ENCODE data around the gene SH3GL1. TPM values are rescaled to one million over a fixed set of nuclear protein-coding genes. Genes with fewer than 3 reads are reported as not detected.
A peak's percentile ranks its signal among the peaks of the same experiment; 100 is the strongest.

SH3GL1 gene
- total RNA-seq, 2 experiments from 2014 or later, result 39.3 to 40.9 TPM

GRCh38 chr19:4369109-4369887 lies 31.0 kb downstream of the SH3GL1 start:
- ATAC-seq (ENCODE audit: poor library complexity), result peak; percentile 66
- H3K36me3 Mint-ChIP-seq (ENCODE audit: low read depth), result peaks cover 7% of the 10 kb centered on the region
- CTCF ChIA-PET, result interaction anchor here (0.9 to 4.6 kb wide), 16 partner anchors 11 to 362 kb away, joined by 3 to 63 read pairs (median 5); partner anchors contain the start of genes CHAF1A, MPND, PIAS4 and SH3GL1

GRCh38 chr19:4368128-4368820 lies 32.1 kb downstream of the SH3GL1 start:
- Mint-ChIP-seq H3K27me3 (no peaks in the 10 kb centered on the region), H3K27ac (peak overlapping the region; percentile 90), H3K4me1 (ENCODE audit: low read depth) (peaks cover 30% of the 10 kb centered on the region), H3K9me3 (no peaks in the 10 kb centered on the region), H3K36me3 (ENCODE audit: low read depth) (peaks cover 7% of the 10 kb centered on the region), H3K4me3 (peak overlapping the region; percentile 90)
- CTCF ChIA-PET, result interaction anchor here (1.2 to 4.6 kb wide), 2 partner anchors 16 to 33 kb away, joined by 5 to 63 read pairs; partner anchors contain the start of genes CHAF1A and SH3GL1
- Histone ChIP-seq H3K4me1 (ENCODE audit: insufficient read depth, low read length) (peaks cover 59% of the 10 kb centered on the region), H3K9me3 (ENCODE audit: control insufficient read depth in 1 of 2, insufficient read depth in 1 of 2, low read length in 2 of 2) (no peaks in the 10 kb centered on the region), H3K27ac (ENCODE audit: low read depth in 1 of 2, low read length in 2 of 2) (peak overlapping the region; percentile 78 to 87), H3K36me3 (ENCODE audit: insufficient read depth, low read length) (peaks cover 50% of the 10 kb centered on the region), H3K27me3 (ENCODE audit: control insufficient read depth in 1 of 2, insufficient read depth in 2 of 2, low read length in 2 of 2) (no peaks in the 10 kb centered on the region), H3K4me3 (ENCODE audit: low read length) (peak overlapping the region; percentile 59)
- DNase-seq (peak in 2 of 14 experiments; percentile 55 to 61), ATAC-seq (ENCODE audit: poor library complexity) (no peak)
- intact Hi-C loops (cut with DNase I, micrococcal nuclease), result no loop called here
- POLR2A ChIA-PET, result interaction anchor here (1.2 to 3.1 kb wide), 3 partner anchors 12 to 33 kb away, joined by 3 to 33 read pairs (median 6); partner anchors contain the start of genes CHAF1A, MPND and SH3GL1
- TF ChIP-seq, protein P1, sequence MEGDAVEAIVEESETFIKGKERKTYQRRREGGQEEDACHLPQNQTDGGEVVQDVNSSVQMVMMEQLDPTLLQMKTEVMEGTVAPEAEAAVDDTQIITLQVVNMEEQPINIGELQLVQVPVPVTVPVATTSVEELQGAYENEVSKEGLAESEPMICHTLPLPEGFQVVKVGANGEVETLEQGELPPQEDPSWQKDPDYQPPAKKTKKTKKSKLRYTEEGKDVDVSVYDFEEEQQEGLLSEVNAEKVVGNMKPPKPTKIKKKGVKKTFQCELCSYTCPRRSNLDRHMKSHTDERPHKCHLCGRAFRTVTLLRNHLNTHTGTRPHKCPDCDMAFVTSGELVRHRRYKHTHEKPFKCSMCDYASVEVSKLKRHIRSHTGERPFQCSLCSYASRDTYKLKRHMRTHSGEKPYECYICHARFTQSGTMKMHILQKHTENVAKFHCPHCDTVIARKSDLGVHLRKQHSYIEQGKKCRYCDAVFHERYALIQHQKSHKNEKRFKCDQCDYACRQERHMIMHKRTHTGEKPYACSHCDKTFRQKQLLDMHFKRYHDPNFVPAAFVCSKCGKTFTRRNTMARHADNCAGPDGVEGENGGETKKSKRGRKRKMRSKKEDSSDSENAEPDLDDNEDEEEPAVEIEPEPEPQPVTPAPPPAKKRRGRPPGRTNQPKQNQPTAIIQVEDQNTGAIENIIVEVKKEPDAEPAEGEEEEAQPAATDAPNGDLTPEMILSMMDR (IDR thresholded peaks at IDR 0.05), result no peak

More at GRCh38 chr19:4369109-4369887, 31.0 kb downstream of the SH3GL1 start:
- Mint-ChIP-seq H3K27ac (peak overlapping the region; percentile 90), H3K27me3 (no peaks in the 10 kb centered on the region), H3K4me1 (ENCODE audit: low read depth) (peaks cover 30% of the 10 kb centered on the region), H3K9me3 (no peaks in the 10 kb centered on the region), H3K4me3 (peak overlapping the region; percentile 90)
- Histone ChIP-seq H3K4me3 (ENCODE audit: low read length) (peak overlapping the region; percentile 59), H3K27me3 (ENCODE audit: control insufficient read depth in 1 of 2, insufficient read depth in 2 of 2, low read length in 2 of 2) (no peaks in the 10 kb centered on the region), H3K36me3 (ENCODE audit: insufficient read depth, low read length) (peaks cover 42% of the 10 kb centered on the region), H3K27ac (ENCODE audit: low read depth in 1 of 2, low read length in 2 of 2) (peak overlapping the region; percentile 78 to 87), H3K9me3 (ENCODE audit: control insufficient read depth in 1 of 2, insufficient read depth in 1 of 2, low read length in 2 of 2) (no peaks in the 10 kb centered on the region), H3K4me1 (ENCODE audit: insufficient read depth, low read length) (peaks cover 70% of the 10 kb centered on the region)
- intact Hi-C loops (cut with DNase I, micrococcal nuclease), result loop anchor here (1.0 kb wide), 1 partner anchor 31 kb away; the partner anchor contains the start of gene SH3GL1 (in 2 of the 2)
- peak; percentile 38 to 93 (median 60) for DNase-seq
- TF ChIP-seq, protein P1 (IDR thresholded peaks at IDR 0.05), result no peak
- POLR2A ChIA-PET, result interaction anchor here (0.9 to 3.1 kb wide), 10 partner anchors 11 to 384 kb away, joined by 3 to 33 read pairs (median 5); partner anchors contain the start of genes CHAF1A, EEF2, HDGFL2 and MPND

GRCh38 chr19:4367781-4368127 lies 32.6 kb downstream of the SH3GL1 start:
- ChIA-PET POLR2A (interaction anchor here (1.2 to 1.3 kb wide), 2 partner anchors 13 to 24 kb away, joined by 3 to 6 read pairs; partner anchors contain the start of gene MPND), CTCF (interaction anchor here (1.2 to 4.6 kb wide), 2 partner anchors 15 to 34 kb away, joined by 5 to 63 read pairs; partner anchors contain the start of genes CHAF1A and SH3GL1)
- H3K4me3 Mint-ChIP-seq, result peak overlapping the region; percentile 54
- Histone ChIP-seq H3K27ac (ENCODE audit: low read depth in 1 of 2, low read length in 2 of 2) (peak overlapping the region in 1 of 2 donors; percentile 20), H3K4me3 (ENCODE audit: low read length) (no peak overlapping the region), H3K9me3 (ENCODE audit: control insufficient read depth in 1 of 2, insufficient read depth in 1 of 2, low read length in 2 of 2) (no peaks in the 10 kb centered on the region), H3K4me1 (ENCODE audit: insufficient read depth, low read length) (peaks cover 55% of the 10 kb centered on the region), H3K27me3 (ENCODE audit: control insufficient read depth in 1 of 2, insufficient read depth in 2 of 2, low read length in 2 of 2) (no peaks in the 10 kb centered on the region), H3K36me3 (ENCODE audit: insufficient read depth, low read length) (peaks cover 55% of the 10 kb centered on the region)
- TF ChIP-seq, protein P1 (IDR thresholded peaks at IDR 0.05), result no peak
- H3K36me3 Mint-ChIP-seq (ENCODE audit: low read depth), result peaks cover 7% of the 10 kb centered on the region
- H3K27ac Mint-ChIP-seq, result peak overlapping the region; percentile 90
- H3K27me3 Mint-ChIP-seq, result no peaks in the 10 kb centered on the region
- H3K9me3 Mint-ChIP-seq, result no peaks in the 10 kb centered on the region
- peaks cover 30% of the 10 kb centered on the region for H3K4me1 Mint-ChIP-seq (ENCODE audit: low read depth)
- DNase-seq (no peak), ATAC-seq (ENCODE audit: poor library complexity) (no peak)
- intact Hi-C loops (cut with DNase I, micrococcal nuclease), result no loop called here

Measured in CD4-positive, alpha-beta T cell (primary cell).